ENCODE results near the gene ME2.
A peak's percentile ranks its signal among the peaks of the same experiment; 100 is the strongest.
"Not testable (repeated sequence)": the region's sequence is repeated elsewhere in the genome, so short reads cannot be mapped to it uniquely, and the experiment has no call there.

Gene ME2

GRCh38 chr18:50928551-50928950, 49.6 kb downstream of the ME2 start:
- no peak for DNase-seq

DNA sequence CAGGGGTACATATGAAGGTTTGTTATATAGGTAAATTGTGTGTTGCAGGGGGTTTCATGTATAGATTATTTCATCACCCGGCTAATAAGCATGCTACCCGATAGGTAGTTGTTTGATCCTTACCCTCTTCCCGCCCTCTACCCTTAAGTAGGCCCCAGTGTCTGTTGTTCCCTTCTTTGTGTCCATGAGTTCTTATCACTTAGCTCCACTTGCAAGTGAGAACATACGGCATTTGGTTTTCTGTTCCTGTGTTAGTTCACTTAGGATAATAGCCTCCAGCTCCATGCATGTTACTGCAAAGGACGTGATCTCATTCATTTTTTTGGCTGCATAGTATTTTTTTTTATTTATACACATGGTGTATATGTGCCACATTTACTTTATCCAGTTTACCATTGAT, 54.8 kb downstream of the ME2 start:
- no peak for DNase-seq

DNA sequence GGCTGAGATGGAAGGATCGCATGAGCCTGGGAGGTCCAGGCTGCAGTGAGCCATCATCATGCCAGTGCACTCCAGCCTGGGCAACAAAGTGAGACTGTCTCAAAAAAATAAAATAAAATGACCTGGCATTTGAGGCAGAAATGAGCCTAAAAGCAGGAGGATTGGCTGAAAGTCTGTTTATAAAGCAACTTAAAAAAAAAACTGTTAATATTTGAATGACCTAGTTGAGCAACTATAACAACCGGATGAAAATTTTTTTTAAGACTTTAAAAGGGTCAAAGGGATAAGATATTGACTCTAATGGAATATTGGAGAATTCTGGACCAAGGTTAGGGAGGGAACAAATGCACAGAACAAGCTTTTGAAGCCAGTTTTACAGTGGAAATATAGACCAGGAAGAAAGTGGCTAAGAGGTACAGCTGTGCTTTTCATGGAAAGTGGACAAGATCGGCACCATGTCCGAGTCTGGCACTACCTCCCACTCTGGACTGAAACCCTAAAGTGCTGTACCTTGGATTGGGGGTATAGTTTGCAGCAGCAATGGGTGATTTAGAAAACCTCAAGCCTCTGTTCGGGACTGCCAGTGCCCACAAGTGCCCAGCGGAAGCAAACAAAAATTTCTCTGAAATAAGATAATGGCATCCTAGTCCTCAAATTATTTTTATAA, 55.8 kb downstream of the ME2 start:
- no peak for DNase-seq

DNA sequence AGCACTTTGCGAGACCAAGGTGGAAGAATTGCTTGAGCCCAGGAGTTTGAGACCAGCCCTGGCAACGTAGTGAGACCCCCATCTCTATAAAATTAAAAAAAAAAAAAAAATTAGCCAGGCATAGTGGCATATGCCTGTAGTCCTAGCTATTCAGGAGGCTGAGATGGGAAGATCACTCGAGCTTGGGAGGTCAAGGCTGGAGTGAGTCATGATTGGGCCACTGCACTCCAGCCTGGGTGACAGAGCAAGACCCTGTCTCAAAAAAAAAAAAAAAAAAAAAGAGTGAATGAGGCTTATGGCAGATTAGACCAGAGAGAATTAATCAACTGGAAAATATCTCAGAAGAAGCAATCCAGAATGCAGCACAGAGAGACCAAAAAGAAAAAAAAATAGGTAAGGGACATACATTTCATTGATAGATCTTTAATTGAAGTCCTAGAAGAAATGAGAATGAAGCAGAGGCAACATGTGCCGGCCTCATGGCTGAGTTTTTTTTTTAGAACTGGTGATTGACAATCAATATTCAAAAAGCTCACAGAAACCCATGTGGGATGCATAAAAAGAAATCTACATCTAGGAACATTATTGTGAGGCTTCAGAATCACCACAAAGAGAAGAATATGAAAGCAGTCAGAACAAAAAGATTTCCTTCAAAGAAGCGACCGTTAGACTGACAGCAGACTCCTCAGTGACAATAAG, 56.7 kb downstream of the ME2 start:
- DNase-seq: no peak

GRCh38 chr18:50937183-50937582, 58.3 kb downstream of the ME2 start:
- no peak for DNase-seq

DNA sequence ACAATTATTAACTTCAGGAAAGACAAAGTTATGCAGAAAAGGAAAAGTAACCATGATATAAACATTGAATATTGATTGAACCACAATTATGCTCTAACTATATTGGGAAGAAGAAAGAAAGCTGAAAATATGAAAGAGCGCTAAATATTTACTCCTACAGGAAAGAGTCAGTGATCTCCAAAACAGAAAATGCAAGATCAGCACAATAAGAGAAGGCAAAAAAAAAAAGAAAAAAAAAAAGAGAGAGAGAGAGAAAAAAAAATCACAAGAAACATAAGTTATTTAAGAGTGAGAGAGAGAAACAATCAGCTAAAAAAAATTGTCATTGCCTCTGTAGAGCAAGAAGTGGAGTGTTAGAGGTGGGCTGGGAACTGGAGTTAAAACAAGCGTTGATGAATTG, 60.0 kb downstream of the ME2 start:
- DNase-seq: no peak

- no peak for DNase-seq
These were observed 65.5 kb downstream of the ME2 start for GRCh38 chr18:50944245-50944932.

DNA sequence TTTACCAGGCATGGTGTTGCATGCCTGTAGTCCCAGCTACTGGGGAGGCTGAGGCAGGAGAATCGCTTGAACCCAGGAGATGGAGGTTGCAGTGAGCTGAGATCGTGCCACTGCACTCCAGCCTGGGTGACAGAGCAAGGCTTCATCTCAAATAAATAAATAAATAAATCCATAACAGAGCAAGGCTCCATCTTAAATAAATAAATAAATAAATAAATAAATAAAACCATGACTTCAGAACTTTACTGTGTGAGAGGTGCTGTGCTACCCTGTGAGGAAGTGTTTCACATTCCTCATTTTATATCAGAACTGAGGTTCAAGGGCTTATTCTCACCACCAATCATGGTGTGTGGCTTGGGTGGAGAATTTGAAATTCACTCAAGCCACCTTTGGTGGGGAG, 67.0 kb downstream of the ME2 start:
- not testable (repeated sequence) for DNase-seq

GRCh38 chr18:50947899-50948298, 69.0 kb downstream of the ME2 start:
- DNase-seq: no peak

DNA sequence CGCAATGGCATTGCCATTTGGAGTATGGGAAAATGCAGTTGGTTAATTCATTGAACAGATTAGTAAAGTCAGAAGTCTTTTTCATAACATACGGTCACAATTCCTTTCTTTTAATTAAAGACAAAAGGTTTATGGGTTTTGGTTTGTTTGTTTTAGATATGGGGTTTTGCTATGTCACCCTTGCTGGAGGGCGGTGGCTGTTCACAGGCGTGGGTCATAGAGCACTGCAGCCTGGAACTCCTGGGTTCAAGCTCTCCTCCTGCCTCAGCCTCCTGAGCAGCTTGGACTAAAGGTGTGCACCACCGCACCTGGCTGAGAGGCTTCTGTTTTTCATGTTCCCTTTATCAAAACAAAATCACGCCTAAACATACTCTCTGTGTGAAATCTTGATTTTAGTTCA, 70.3 kb downstream of the ME2 start:
- DNase-seq: no peak

- DNase-seq: no peak
These were observed 71.7 kb downstream of the ME2 start for GRCh38 chr18:50950626-50951025.

DNA sequence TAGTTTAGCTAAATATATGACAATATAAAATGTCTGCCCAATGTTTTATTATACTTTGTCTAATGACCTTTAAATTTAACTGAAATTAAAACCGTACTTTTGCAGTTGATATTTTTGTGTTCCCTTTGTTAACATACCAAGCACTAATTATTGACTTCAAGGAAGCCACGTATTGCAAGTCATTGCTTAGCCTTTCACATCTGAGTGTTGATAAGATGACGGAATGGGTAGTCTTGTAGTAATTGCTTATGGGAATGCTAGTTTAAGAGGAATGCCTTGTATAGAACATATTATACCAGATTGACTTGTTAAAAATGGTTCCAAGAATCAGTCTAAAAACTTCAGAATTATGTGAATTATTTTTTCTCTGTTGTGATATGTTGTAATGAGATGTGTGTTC, 74.9 kb downstream of the ME2 start:
- no peak for DNase-seq

GRCh38 chr18:50955253-50955652, 76.3 kb downstream of the ME2 start:
- no peak for DNase-seq

- no peak for DNase-seq
These were observed 77.2 kb downstream of the ME2 start for GRCh38 chr18:50956116-50956515.

GRCh38 chr18:50961974-50962373, 83.1 kb downstream of the ME2 start:
- DNase-seq: no peak

- peak; percentile 8 for DNase-seq
These were observed 89.1 kb downstream of the ME2 start, which contains the start of gene ELAC1 for GRCh38 chr18:50967714-50968661. Gene ELAC1 (plus strand): TSS chr18:50968040. CDS start chr18:50974405, 6,365 bp downstream.

GRCh38 chr18:50969448-50969847, 90.5 kb downstream of the ME2 start:
- no peak for DNase-seq

DNA sequence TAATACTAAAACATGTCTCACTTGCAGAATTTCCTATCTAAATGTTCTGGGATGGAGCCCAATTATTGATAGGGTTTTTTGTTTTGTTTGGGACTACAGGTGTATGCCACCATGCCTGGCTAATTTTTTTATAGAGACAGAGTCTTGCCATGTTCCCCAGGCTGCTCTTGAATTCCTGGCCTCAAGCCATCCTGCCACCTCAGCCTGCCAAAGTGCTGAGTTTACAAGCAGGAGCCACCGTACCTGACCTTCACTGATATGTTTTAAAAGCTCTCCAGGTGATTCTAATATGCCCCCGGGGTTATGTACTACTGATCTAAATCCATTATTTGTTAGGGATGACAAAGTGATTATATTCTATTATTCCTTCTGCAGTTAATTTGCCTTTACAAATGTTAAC, 91.1 kb downstream of the ME2 start:
- peak; percentile 37 for DNase-seq

GRCh38 chr18:50972404-50972803, 93.5 kb downstream of the ME2 start:
- DNase-seq: not testable (repeated sequence)

DNA sequence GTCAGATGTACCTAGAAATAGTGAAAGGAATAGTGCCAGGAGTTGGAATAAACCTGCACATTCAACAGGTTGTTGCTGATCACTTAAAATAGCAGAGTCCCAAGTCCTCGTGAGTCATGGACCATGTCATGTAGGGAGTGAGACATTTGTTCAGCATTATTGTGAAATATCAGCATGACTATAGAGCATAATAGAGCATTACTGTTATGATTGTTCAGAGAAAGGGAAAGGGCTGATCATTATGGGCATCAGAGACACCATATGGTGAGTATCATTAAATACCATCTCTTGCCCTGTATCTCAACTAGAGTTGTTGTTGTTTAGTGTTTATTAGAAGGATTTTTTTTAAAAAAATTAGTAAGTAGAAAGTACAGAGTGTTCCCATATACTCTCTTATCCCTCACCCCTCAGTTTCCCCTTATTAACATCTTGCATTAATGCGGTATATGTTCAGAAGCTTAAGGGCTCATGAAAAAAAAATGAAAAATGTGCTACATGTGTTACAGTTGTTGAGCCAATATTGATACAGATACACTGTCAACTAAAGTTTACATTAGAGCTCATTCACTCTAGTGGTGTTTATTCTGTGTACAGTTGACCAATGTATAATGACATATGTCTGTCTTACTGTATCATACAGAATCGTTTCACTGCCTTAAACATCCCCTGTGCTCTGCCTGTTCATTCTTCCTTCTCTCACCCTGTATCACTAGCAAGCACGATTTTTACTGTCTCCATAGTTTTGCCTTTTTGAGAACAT, 94.6 kb downstream of the ME2 start:
- DNase-seq: no peak

DNA sequence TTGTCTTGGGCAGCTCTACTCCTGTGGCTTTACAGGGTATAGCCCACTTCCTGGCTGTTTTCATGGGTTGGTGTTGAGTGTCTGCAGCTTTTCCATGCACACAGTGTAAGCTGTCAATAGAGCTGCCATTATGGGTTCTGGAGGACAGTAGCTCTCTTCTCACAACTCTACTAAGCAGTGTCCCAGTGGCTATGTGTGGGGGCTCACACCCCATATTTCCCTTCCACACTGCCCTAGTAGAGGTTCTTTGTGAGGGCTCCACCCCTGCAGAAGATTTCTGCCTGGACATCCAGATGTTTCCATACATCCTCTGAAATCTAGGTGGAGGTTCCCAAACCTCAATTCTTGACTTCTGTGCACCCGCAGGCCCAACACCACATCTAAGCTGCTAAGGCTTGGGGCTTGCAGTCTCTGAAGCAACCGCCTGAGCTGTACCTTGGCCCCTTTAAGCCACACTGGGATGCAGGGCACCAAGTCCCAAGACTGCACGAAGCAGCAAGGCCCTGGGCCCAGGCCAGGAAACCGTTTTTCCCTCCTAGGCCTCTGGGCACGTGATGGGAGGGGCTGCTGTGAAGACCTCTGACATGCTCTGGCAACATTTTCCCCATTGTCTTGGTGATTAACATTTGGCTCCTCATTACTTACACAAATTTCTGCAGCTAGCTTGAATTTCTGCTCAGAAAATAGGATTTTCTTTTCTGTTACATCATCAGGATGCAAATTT, 98.3 kb downstream of the ME2 start:
- DNase-seq: no peak
